Measurements from ENCODE around the gene RPS26. TPM values are rescaled to one million over a fixed set of nuclear protein-coding genes. Genes with fewer than 3 reads are reported as not detected.

RPS26 gene
- total and polyA plus RNA-seq, 8 donors = 22.3 to 1,748 (median 874) TPM

- H3K27me3 ChIP-seq = no peaks in the 10 kb centered on the region
- intact Hi-C loops (cut with DNase I; ENCODE audit: low total_unique reads) = loop anchor here (5.0 to 10.0 kb wide), 2 partner anchors 32 to 50 kb away; no protein-coding TSS in a partner anchor
- peaks cover 17 to 73% (median 58%) of the 10 kb centered on the region in 4 donors for H3K36me3 ChIP-seq
- no peaks in the 10 kb centered on the region for H3K9me3 ChIP-seq
- H3K27ac ChIP-seq = no peak overlapping the region
- 78 to 86% (median 83%) methylated on average over 16 to 21 of the region's 21 CpGs for WGBS, 5 donors
- no peak for DNase-seq
- peaks cover 0 to under 1% (median 0%) of the 10 kb centered on the region in 4 donors for H3K4me1 ChIP-seq
- H3K4me3 ChIP-seq = no peak overlapping the region
- TF ChIP-seq POLR2AphosphoS5 (IDR thresholded peaks at IDR 0.05) (no peak), CTCF (IDR thresholded peaks at IDR 0.05) (no peak), EP300 (IDR thresholded peaks at IDR 0.05) (no peak), POLR2A (IDR thresholded peaks at IDR 0.05) (no peak)
These were observed 7.0 kb upstream of the RPS26 start for GRCh38 chr12:56034586-56035332.

GRCh38 chr12:56037161-56037560 lies 4.6 kb upstream of the RPS26 start:
- H3K4me1 ChIP-seq = peaks cover 0 to 9% (median 7%) of the 10 kb centered on the region in 4 donors
- no peak overlapping the region for H3K4me3 ChIP-seq
- peaks cover 17 to 60% (median 52%) of the 10 kb centered on the region in 4 donors for H3K36me3 ChIP-seq
- WGBS, 5 donors = 58 to 70% (median 63%) methylated on average over 2 of the region's 2 CpGs
- H3K27ac ChIP-seq = no peak overlapping the region
- no peak for TF ChIP-seq POLR2A (IDR thresholded peaks at IDR 0.05)
- TF ChIP-seq POLR2AphosphoS5 (IDR thresholded peaks at IDR 0.05) = no peak
- TF ChIP-seq CTCF (IDR thresholded peaks at IDR 0.05) = no peak
- TF ChIP-seq EP300 (IDR thresholded peaks at IDR 0.05) = no peak
- H3K27me3 ChIP-seq = no peaks in the 10 kb centered on the region
- intact Hi-C loops (cut with DNase I; ENCODE audit: low total_unique reads) = loop anchor here (5.0 to 10.0 kb wide), 2 partner anchors 35 to 52 kb away; no protein-coding TSS in a partner anchor
- no peak for DNase-seq
- no peaks in the 10 kb centered on the region for H3K9me3 ChIP-seq

GRCh38 chr12:56038022-56038655 lies 3.6 kb upstream of the RPS26 start:
- Histone ChIP-seq H3K27ac (no peak overlapping the region), H3K4me3 (no peak overlapping the region), H3K27me3 (no peaks in the 10 kb centered on the region), H3K4me1 (peaks cover 6 to 16% (median 14%) of the 10 kb centered on the region in 4 donors), H3K9me3 (no peaks in the 10 kb centered on the region), H3K36me3 (peaks cover 14 to 51% (median 44%) of the 10 kb centered on the region in 4 donors)
- intact Hi-C loops (cut with DNase I; ENCODE audit: low total_unique reads) = loop anchor here (5.0 to 10.0 kb wide), 2 partner anchors 36 to 53 kb away; no protein-coding TSS in a partner anchor
- 20 to 46% (median 26%) methylated on average over 2 of the region's 2 CpGs for WGBS, 5 donors
- TF ChIP-seq POLR2AphosphoS5 (IDR thresholded peaks at IDR 0.05) (no peak), CTCF (IDR thresholded peaks at IDR 0.05) (no peak), EP300 (IDR thresholded peaks at IDR 0.05) (no peak), POLR2A (IDR thresholded peaks at IDR 0.05) (no peak)
- DNase-seq = no peak

- H3K27ac ChIP-seq = no peak overlapping the region
- TF ChIP-seq POLR2A (IDR thresholded peaks at IDR 0.05) (no peak), POLR2AphosphoS5 (IDR thresholded peaks at IDR 0.05) (no peak), EP300 (IDR thresholded peaks at IDR 0.05) (no peak), CTCF (IDR thresholded peaks at IDR 0.05) (no peak)
- WGBS, 5 donors = 94 to 100% (median 100%) methylated on average over 1 of the region's 1 CpG
- H3K4me1 ChIP-seq = peaks cover 12 to 26% (median 19%) of the 10 kb centered on the region in 4 donors
- H3K9me3 ChIP-seq = no peaks in the 10 kb centered on the region
- H3K4me3 ChIP-seq = no peak overlapping the region
- intact Hi-C loops (cut with DNase I; ENCODE audit: low total_unique reads) = no loop called here
- peaks cover 22 to 51% (median 43%) of the 10 kb centered on the region in 4 donors for H3K36me3 ChIP-seq
- DNase-seq = no peak
- H3K27me3 ChIP-seq = no peaks in the 10 kb centered on the region
These were observed 1.6 kb upstream of the RPS26 start for GRCh38 chr12:56040151-56040550.

Measured in stomach (tissue), 9 donors.